ENCODE results near the gene HLX.

- TF ChIP-seq CTCF (IDR thresholded peaks at IDR 0.05; ENCODE audit: low read depth, low read length) (no peak), EZH2phosphoT487 (IDR thresholded peaks at IDR 0.05; ENCODE audit: low read depth) (no peak)
These were observed 46.5 kb downstream of the HLX start for GRCh38 chr1:220925707-220926106.
